CD4-positive, CD25-positive, alpha-beta regulatory T cell (primary cell): ENCODE results near the gene STK11IP. TPM values are rescaled to one million over a fixed set of nuclear protein-coding genes. Genes with fewer than 3 reads are reported as not detected.

Experiments
- ATAC-seq, 2 donors: fragments of 150-1000 bp; cut with Tn5 transposase; one replicate each; pipeline ENCODE4 v1.10.0; 2021; ENCODE audit warnings: low read depth in 2 of 2, moderate number of reproducible peaks in 2 of 2, moderate library complexity in 1 of 2
- DNase-seq, 3 donors: peaks; one replicate each; pipeline versions ENCODE4 v3.0.0 to v3.0.0-alpha.2; 2012 to 2022; ENCODE audit warnings: mixed read lengths in 1 of 3
- H3K27ac ChIP-seq: one replicate; pipeline ENCODE4 v1.7.0; 2013; ENCODE audit warnings: mild to moderate bottlenecking, low read length; ENCODE audit not compliant: insufficient read depth, poor library complexity, severe bottlenecking
- H3K27me3 ChIP-seq: one replicate; pipeline ENCODE4 v1.7.0; 2013; ENCODE audit warnings: low read length; ENCODE audit not compliant: control insufficient read depth, insufficient read depth
- H3K36me3 ChIP-seq: one replicate; pipeline ENCODE4 v1.7.0; 2013; ENCODE audit warnings: mild to moderate bottlenecking, low read length, moderate library complexity; ENCODE audit not compliant: control insufficient read depth, insufficient read depth
- H3K4me1 ChIP-seq: 2 replicates; pipeline ENCODE4 v1.7.0; 2013; ENCODE audit warnings: mild to moderate bottlenecking, low read length; ENCODE audit not compliant: insufficient read depth, control insufficient read depth, poor library complexity, severe bottlenecking
- H3K4me3 ChIP-seq: one replicate; pipeline ENCODE4 v1.7.0; 2013; ENCODE audit warnings: low read depth, mild to moderate bottlenecking, low read length, moderate library complexity
- H3K9me3 ChIP-seq, 2 experiments: 1 replicate in 1 of 2; 2 replicates in 1 of 2; pipeline ENCODE4 v1.7.0; 2013; ENCODE audit warnings: low read length in 2 of 2, mild to moderate bottlenecking in 1 of 2, moderate library complexity in 1 of 2; ENCODE audit not compliant: control insufficient read depth in 2 of 2
- H3K27ac Mint-ChIP-seq, 3 donors: one replicate each; pipeline ENCODE4 v1.8.0; 2020 to 2022; ENCODE audit warnings: mild to moderate bottlenecking in 3 of 3, mixed read lengths in 3 of 3, moderate library complexity in 2 of 3
- H3K27me3 Mint-ChIP-seq: one replicate; pipeline ENCODE4 v1.8.0; 2022; ENCODE audit warnings: mild to moderate bottlenecking, mixed read lengths
- H3K36me3 Mint-ChIP-seq: one replicate; pipeline ENCODE4 v1.8.0; 2020; ENCODE audit warnings: mixed read lengths
- H3K4me1 Mint-ChIP-seq, 4 donors: one replicate each; pipeline ENCODE4 v1.8.0; 2020 to 2022; ENCODE audit warnings: mixed read lengths in 4 of 4, mild to moderate bottlenecking in 1 of 4
- H3K4me3 Mint-ChIP-seq, 4 donors: one replicate each; pipeline ENCODE4 v1.8.0; 2020 to 2022; ENCODE audit warnings: mild to moderate bottlenecking in 4 of 4, mixed read lengths in 4 of 4, moderate library complexity in 3 of 4
- H3K9me3 Mint-ChIP-seq, 7 donors: one replicate each; pipeline ENCODE4 v1.8.0; 2020 to 2022; ENCODE audit warnings: mixed read lengths in 7 of 7, mild to moderate bottlenecking in 3 of 7, moderate library complexity in 2 of 7
- polyA plus RNA-seq, 4 donors: library from polyadenylated mRNA; unstranded; fragments of 300-500 nt; fragmentation: Illumina TruSeq; gene quantifications; one replicate each; pipeline ENCODE4 v1.2.3, GENCODE V29; 2021
- total RNA-seq: library from RNA; stranded (reverse); gene quantifications from one replicate; pipeline ENCODE4 v1.2.3, GENCODE V29; 2022

Gene STK11IP
- total and polyA plus RNA-seq, 5 donors from 2014 or later, result 6.8 to 45.7 (median 8.7) TPM

DNA sequence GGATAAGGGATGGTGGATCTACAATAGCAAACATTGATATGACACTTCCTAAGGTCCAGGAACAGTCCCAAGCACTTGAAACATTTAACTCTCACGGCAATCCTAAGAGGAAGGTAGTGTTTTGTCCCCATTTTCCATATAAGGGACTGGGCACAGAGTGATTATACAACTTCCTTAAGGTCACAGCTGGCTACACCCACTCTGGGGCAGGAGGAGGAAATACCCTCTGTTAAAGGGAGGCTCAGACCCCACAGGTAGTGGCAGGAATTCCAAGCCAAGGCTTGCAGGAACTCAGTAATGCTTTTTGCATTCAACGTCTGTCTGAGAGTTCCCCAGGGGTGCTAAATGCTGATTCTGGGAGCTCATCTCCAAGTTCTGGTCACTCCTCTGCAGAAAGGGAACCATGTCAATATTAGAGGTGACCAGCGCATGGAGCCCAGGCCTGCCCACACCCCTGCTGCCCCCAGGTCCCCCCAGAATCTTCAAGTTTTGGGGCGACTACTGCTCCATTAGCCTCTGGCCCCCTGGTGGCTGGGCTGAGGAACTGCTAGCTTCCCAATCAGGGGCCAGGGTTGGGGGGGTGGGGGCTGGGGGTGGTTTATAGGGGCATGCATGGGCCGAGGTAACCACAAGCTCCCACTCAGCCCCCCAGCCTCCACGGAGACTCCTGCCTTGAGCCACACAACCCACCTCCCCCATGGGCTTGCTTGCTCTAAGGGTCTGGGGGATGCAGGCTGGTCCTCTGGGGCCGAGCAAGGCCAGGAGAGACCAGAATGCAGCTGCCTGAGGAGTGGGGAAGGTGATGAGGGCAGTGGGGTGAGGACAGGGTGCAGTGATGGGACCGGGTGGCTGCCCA is 37.4 kb upstream of the STK11IP start:
- peak in 1 of 3 donors; percentile 20 for DNase-seq
- H3K27ac Mint-ChIP-seq, result no peak overlapping the region
- H3K27ac ChIP-seq, result no peak overlapping the region
- no peaks in the 10 kb centered on the region for H3K9me3 Mint-ChIP-seq
- no peaks in the 10 kb centered on the region for H3K9me3 ChIP-seq
- no peaks in the 10 kb centered on the region for H3K4me1 Mint-ChIP-seq
- H3K36me3 Mint-ChIP-seq, result no peaks in the 10 kb centered on the region
- no peaks in the 10 kb centered on the region for H3K27me3 ChIP-seq
- H3K4me3 ChIP-seq, result no peak overlapping the region
- H3K36me3 ChIP-seq, result no peaks in the 10 kb centered on the region
- H3K4me1 ChIP-seq, result no peaks in the 10 kb centered on the region
- peak overlapping the region in 1 of 4 donors; percentile 51 for H3K4me3 Mint-ChIP-seq
- H3K27me3 Mint-ChIP-seq, result peaks cover 10% of the 10 kb centered on the region
- ATAC-seq, result no peak

DNA sequence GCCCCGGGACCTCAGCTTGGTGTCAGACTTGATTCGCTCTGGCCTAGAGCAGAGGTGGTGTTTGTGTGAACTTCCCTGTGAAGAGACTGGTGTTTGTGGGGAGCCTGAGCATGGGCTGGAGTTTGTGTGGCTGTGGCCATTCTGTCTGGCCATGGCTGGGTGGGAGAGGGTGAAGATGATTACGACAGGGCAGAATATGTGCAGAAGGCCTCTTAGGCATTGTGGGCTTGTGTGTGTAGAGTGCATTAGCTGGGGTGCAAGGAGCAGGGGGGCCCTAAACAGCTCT is 36.8 kb upstream of the STK11IP start:
- no peak for DNase-seq
- H3K27ac Mint-ChIP-seq, result no peak overlapping the region
- peak overlapping the region in 1 of 4 donors; percentile 51 for H3K4me3 Mint-ChIP-seq
- Histone ChIP-seq H3K4me1 (no peaks in the 10 kb centered on the region), H3K4me3 (no peak overlapping the region), H3K27me3 (no peaks in the 10 kb centered on the region), H3K9me3 (no peaks in the 10 kb centered on the region), H3K36me3 (no peaks in the 10 kb centered on the region), H3K27ac (no peak overlapping the region)
- no peaks in the 10 kb centered on the region for H3K4me1 Mint-ChIP-seq
- H3K27me3 Mint-ChIP-seq, result peaks cover 5% of the 10 kb centered on the region
- ATAC-seq, result no peak
- no peaks in the 10 kb centered on the region for H3K9me3 Mint-ChIP-seq
- no peaks in the 10 kb centered on the region for H3K36me3 Mint-ChIP-seq

DNA sequence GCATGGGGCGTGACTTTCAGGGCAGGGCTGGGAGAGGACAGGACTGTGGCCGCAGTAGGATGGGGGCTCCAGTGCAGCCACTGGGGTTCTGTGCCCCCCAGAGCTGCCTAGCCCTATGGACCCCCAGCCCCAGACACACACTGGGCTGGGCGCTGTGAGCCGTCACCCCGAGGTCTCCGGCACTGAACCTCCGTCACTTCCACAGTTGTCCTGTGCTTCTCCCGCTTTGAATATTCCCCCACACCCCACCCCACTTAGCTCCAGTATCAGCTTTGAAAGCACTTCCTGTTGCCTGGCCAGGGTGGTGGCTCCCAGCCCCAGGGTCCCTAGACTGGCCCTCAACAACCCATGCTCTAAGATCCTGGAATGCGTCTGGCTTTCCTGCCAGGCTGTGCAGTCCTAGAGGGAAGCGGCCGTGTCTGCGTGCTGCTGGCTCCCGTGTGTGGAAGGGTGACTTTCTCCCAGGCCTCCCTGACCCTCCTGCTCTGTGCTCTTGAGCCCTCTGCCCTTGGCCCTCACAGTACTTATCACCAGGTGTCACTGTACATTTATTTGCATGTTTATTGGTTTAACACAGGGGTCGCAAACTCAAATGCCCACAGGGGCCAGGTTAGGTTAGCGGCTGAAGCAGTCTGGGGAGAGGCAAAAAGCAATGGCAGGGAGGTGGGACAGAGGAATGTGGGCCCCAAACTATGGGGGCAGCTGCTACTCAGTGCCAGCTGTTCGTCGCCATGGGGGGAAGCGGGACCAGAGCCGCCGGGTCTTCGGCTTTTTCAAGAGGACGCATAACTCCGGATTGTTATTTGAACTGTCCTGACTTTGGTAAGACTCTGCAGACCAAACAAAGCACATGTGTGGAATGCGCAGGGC is 36.2 kb upstream of the STK11IP start:
- Mint-ChIP-seq H3K27ac (no peak overlapping the region), H3K36me3 (no peaks in the 10 kb centered on the region), H3K27me3 (peaks cover 5% of the 10 kb centered on the region), H3K4me3 (peak overlapping the region in 1 of 4 donors; percentile 10), H3K4me1 (no peaks in the 10 kb centered on the region), H3K9me3 (no peaks in the 10 kb centered on the region)
- H3K9me3 ChIP-seq, result no peaks in the 10 kb centered on the region
- H3K27me3 ChIP-seq, result no peaks in the 10 kb centered on the region
- DNase-seq (no peak), ATAC-seq (no peak)
- H3K4me1 ChIP-seq, result no peaks in the 10 kb centered on the region
- H3K27ac ChIP-seq, result no peak overlapping the region
- H3K36me3 ChIP-seq, result no peaks in the 10 kb centered on the region
- H3K4me3 ChIP-seq, result no peak overlapping the region

DNA sequence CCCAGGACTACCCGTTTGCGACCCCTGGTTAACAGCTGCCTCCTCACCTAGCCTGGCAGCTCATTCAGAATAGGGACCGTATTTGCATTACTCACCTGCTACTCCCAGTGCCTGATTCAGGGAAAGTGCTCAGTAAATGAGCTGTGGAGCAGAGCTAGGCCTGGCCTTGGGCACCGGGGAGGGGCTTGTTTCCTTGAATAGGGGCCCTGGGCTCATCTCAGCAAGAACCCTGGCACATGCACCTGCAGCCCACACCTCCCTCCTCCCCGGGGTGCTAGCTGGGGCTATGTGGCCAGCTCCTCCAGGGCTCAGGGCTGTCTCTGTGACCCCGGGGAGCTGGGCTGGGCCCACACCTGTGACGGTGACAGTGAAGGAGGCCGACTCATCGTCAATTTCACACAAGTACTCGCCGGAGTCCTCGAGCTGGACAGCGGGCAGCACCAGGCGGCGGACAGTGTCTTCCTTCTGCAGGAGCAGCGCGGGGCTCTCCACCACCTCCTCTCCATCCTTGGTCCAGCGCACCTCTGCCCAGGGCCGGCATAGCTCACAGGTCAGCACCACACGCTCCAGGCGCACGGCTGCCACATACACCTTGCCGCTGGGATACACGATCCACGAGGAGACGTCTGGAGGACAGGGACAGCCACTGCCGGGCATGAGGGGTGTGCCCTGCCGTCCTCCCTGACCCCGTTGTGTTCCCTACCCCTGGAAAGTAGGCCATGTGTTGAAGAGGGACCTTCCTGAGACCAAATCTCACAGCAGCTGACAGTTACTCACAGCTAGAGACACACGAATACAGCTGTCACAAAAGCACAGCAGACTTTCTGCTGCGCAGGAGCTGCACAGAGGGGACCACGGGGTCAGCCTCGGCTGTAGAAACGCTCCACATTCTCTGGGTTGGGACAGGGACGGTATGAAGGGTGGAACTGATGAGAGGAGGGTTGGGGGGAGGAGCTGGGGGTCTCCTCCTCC is 35.3 kb upstream of the STK11IP start:
- Histone ChIP-seq H3K4me1 (no peaks in the 10 kb centered on the region), H3K4me3 (no peak overlapping the region), H3K27me3 (no peaks in the 10 kb centered on the region), H3K27ac (no peak overlapping the region), H3K36me3 (no peaks in the 10 kb centered on the region), H3K9me3 (no peaks in the 10 kb centered on the region)
- H3K9me3 Mint-ChIP-seq, result no peaks in the 10 kb centered on the region
- peaks cover 5% of the 10 kb centered on the region for H3K27me3 Mint-ChIP-seq
- DNase-seq (no peak), ATAC-seq (no peak)
- H3K36me3 Mint-ChIP-seq, result no peaks in the 10 kb centered on the region
- no peak overlapping the region for H3K27ac Mint-ChIP-seq
- H3K4me3 Mint-ChIP-seq, result no peak overlapping the region
- no peaks in the 10 kb centered on the region for H3K4me1 Mint-ChIP-seq

DNA sequence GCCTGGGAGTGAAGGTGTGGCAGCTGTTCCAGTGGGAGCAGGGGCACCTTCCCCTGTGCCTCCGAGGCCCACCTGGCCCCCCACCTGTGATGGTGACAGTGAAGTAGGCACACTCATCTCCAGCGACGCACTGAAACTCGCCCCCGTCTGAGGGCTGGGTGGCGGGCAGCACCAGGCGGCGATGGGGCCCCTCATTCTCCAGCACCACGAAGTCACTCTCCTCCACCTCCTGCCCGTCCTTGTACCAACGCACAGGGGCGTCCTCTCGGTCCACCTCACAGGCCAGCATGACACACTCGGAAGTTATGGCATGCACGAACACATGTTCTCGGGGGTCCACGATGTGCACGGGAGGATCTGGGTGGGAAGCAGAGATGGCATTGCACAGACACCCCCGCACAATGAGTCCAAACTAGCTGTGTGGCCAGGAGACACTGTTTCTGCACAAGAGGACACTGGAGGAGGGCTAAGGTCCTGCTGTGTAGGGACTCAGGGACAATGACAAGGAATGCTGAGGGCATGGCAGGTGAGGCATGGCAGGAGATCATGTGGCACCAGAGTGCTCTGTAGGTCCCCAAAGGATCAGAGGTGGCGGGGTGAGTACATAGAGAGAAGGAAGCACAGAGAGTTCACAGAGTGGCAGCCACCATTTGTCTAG is 34.3 kb upstream of the STK11IP start:
- ATAC-seq (no peak), DNase-seq (no peak)
- H3K9me3 Mint-ChIP-seq, result no peaks in the 10 kb centered on the region
- Histone ChIP-seq H3K4me3 (no peak overlapping the region), H3K27me3 (no peaks in the 10 kb centered on the region), H3K4me1 (no peaks in the 10 kb centered on the region), H3K27ac (no peak overlapping the region), H3K36me3 (no peaks in the 10 kb centered on the region), H3K9me3 (no peaks in the 10 kb centered on the region)
- H3K27me3 Mint-ChIP-seq, result peaks cover 5% of the 10 kb centered on the region
- H3K4me3 Mint-ChIP-seq, result no peak overlapping the region
- no peaks in the 10 kb centered on the region for H3K36me3 Mint-ChIP-seq
- H3K4me1 Mint-ChIP-seq, result no peaks in the 10 kb centered on the region
- no peak overlapping the region for H3K27ac Mint-ChIP-seq

DNA sequence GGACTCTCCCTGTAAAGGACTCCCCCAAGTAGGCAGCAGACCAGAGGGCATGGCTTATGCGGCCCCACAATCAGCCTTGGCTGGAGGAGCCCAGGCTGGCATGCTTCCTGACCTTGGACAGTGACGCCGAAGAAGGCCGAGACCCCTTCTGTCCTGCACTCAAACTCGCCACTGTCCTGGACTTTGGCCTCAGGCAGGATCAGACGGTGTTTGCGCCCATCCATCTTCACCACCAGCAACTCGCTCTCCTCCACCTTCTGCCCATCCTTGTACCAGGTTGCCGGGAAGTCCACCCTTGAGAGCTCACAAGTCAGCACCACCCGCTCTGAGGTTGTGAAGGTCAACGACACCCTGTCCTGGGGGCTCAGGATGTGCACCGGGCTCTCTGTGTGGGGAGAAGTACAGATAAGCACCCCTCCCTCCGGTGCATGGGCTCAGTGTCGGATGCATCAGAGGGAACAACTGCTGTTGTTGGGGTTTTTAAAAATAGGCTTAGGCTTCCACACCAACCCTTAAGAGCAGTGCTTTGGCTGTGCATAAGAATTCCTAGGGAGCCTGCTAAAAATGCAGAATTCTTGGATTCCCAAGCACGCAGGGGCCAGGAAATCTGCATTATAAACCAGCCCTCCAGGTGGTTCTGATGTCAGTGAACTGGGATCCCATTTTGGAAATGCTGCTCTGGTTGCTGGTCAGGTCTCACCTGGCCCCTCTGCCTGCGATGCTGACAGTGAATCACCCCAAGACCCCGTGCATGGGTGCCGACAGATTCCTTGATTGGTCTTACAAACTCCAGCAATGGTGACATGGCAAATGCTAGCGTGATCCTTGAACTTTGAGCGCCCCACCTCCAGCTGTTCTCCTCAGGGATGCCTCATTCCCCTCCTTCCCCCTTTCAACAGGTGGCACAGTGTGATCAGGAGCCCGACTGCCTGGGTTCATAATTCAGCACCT is 32.3 kb upstream of the STK11IP start:
- DNase-seq (no peak), ATAC-seq (no peak)
- Histone ChIP-seq H3K27me3 (no peaks in the 10 kb centered on the region), H3K36me3 (no peaks in the 10 kb centered on the region), H3K9me3 (no peaks in the 10 kb centered on the region), H3K27ac (no peak overlapping the region), H3K4me3 (no peak overlapping the region), H3K4me1 (peaks cover 3% of the 10 kb centered on the region)
- Mint-ChIP-seq H3K27ac (no peak overlapping the region), H3K4me1 (no peaks in the 10 kb centered on the region), H3K4me3 (no peak overlapping the region), H3K9me3 (peaks cover 0 to 3% (median 0%) of the 10 kb centered on the region in 7 donors), H3K27me3 (peaks cover 11% of the 10 kb centered on the region), H3K36me3 (no peaks in the 10 kb centered on the region)
